HCT116 (cell line): Measurements from ENCODE around the gene UBE2E2. TPM values are rescaled to one million over a fixed set of nuclear protein-coding genes. Genes with fewer than 3 reads are reported as not detected.

Source experiments
- ATAC-seq: fragments of 200-7000 bp; cut with Tn5 transposase; 2 replicates; pipeline ENCODE4 v1.9.1; 2020; ENCODE audit warnings: mild to moderate bottlenecking, moderate library complexity
- BruUV-seq: library from RNA; stranded (reverse); fragments of 400-500 nt; replicated peaks from 2 replicates; lab custom pipeline; 2021; lab: Mats Ljungman, UMichigan
- CTCF ChIA-PET: fragments of 300-600 bp; sonication (Branson Sonifier 250); formaldehyde crosslinking; loops from one replicate; lab custom pipeline; 2021; ENCODE audit warnings: antibody characterized with exemption; lab: Charles Lee
- POLR2A ChIA-PET: fragments of 300-600, 350-600 bp; sonication (Branson Sonifier 250); formaldehyde crosslinking; loops from one replicate; lab custom pipeline; 2021; ENCODE audit warnings: antibody characterized with exemption; lab: Charles Lee
- RAD21 ChIA-PET, 2 experiments: fragments of 300-600 bp; sonication (Branson Sonifier 250); formaldehyde crosslinking; loops; one replicate each; lab custom pipeline; 2023; ENCODE audit warnings: low total read pairs in 2 of 2; ENCODE audit not compliant: uncharacterized antibody in 2 of 2, unreplicated experiment in 2 of 2, low non-redundant PET in 1 of 2; lab: Charles Lee
- DNase-seq: peaks from one replicate; pipeline ENCODE4 v3.0.0-alpha.2; 2010; ENCODE audit warnings: low read depth, low spot score
- H2AFZ ChIP-seq: fragments of 200-600 bp; shearing (Covaris generic), sonication (generic); 2 replicates; pipeline ENCODE4 v1.6.1; 2017; ENCODE audit warnings: low read depth, mixed run types, mixed read lengths, antibody characterized with exemption, low read length; ENCODE audit not compliant: poor library complexity, severe bottlenecking
- H3K27ac ChIP-seq: 2 replicates; pipeline ENCODE4 v1.5.1; 2012; ENCODE audit warnings: low read depth, low read length
- H3K27me3 ChIP-seq: fragments of 200-600 bp; sonication (generic); 2 replicates; pipeline ENCODE4 v1.6.1; 2016; ENCODE audit warnings: mixed run types, low read length, mixed read lengths; ENCODE audit not compliant: insufficient read depth
- H3K36me3 ChIP-seq, 2 experiments: fragments of 200-500 bp in 1 of 2; fragments of 200-600 bp in 1 of 2; sonication (Bioruptor generic) in 1 of 2; sonication (generic) in 1 of 2; 2 replicates each; pipeline versions ENCODE4 v1.5.1 to v1.6.1; 2014 to 2016; ENCODE audit warnings: low read length in 2 of 2, inconsistent platforms in 1 of 2, mixed read lengths in 1 of 2, mixed run types in 1 of 2; ENCODE audit not compliant: insufficient read depth in 2 of 2, control insufficient read depth in 1 of 2
- H3K4me1 ChIP-seq, 2 experiments: fragments of 200-600 bp in 1 of 2; sonication (generic) in 1 of 2; 2 replicates each; pipeline versions ENCODE4 v1.5.1 to v1.6.1; 2012 to 2017; ENCODE audit warnings: low read length in 2 of 2, inconsistent platforms in 1 of 2, mild to moderate bottlenecking in 1 of 2, mixed read lengths in 1 of 2, mixed run types in 1 of 2, moderate library complexity in 1 of 2; ENCODE audit not compliant: insufficient read depth in 2 of 2, control insufficient read depth in 1 of 2
- H3K4me2 ChIP-seq: fragments of 200-600 bp; sonication (generic); 2 replicates; pipeline ENCODE4 v1.6.1; 2017; ENCODE audit warnings: mixed run types, low read length, mixed read lengths
- H3K4me3 ChIP-seq, 2 experiments: fragments of 200-600 bp in 1 of 2; sonication (generic) in 1 of 2; replicated peaks in 1 of 2; 2 replicates each; pipeline ENCODE4 v1.5.1; 2011 to 2016; ENCODE audit warnings: low read length in 2 of 2, control low read depth in 1 of 2, low read depth in 1 of 2, mild to moderate bottlenecking in 1 of 2, mixed read lengths in 1 of 2, mixed run types in 1 of 2
- H3K79me2 ChIP-seq: fragments of 200-600 bp; sonication (generic); 2 replicates; pipeline ENCODE4 v1.6.1; 2017; ENCODE audit warnings: mild to moderate bottlenecking, mixed run types, low read length, moderate library complexity, mixed read lengths; ENCODE audit not compliant: insufficient read depth
- H3K9ac ChIP-seq: fragments of 200-600 bp; sonication (generic); 2 replicates; pipeline ENCODE4 v1.6.1; 2016; ENCODE audit warnings: low read length, mixed read lengths
- H3K9me2 ChIP-seq: fragments of 200-600 bp; sonication (generic), shearing (Covaris generic); 2 replicates; pipeline ENCODE4 v1.6.1; 2017; ENCODE audit warnings: mixed run types, mild to moderate bottlenecking, moderate library complexity; ENCODE audit not compliant: insufficient read depth
- H3K9me3 ChIP-seq, 2 experiments: fragments of 200-500 bp in 1 of 2; fragments of 200-600 bp in 1 of 2; sonication (Bioruptor generic) in 1 of 2; sonication (generic) in 1 of 2; 2 replicates each; pipeline ENCODE4 v1.6.1; 2014 to 2017; ENCODE audit warnings: low read length in 2 of 2, mixed read lengths in 2 of 2, inconsistent platforms in 1 of 2, low read depth in 1 of 2, mild to moderate bottlenecking in 1 of 2, mixed run types in 1 of 2, moderate library complexity in 1 of 2; ENCODE audit not compliant: control insufficient read depth in 1 of 2, insufficient read depth in 1 of 2
- H4K20me1 ChIP-seq: fragments of 200-600 bp; sonication (generic), shearing (Covaris generic); 2 replicates; pipeline ENCODE4 v1.6.1; 2017; ENCODE audit warnings: mixed run types, mild to moderate bottlenecking, moderate library complexity; ENCODE audit not compliant: insufficient read depth
- EZH2 ChIP-seq: fragments of 200-600 bp; sonication (generic); IDR thresholded peaks from 2 replicates; pipeline ENCODE4 v1.6.1; 2017; ENCODE audit warnings: antibody characterized with exemption, mixed run types
- FOSL1 ChIP-seq: IDR thresholded peaks from 2 replicates; pipeline ENCODE4 v1.6.1; 2012; ENCODE audit warnings: low read depth
- POLR2A ChIP-seq: IDR thresholded peaks from 2 replicates; pipeline ENCODE4 v1.7.0; 2011; ENCODE audit warnings: borderline replicate concordance; ENCODE audit not compliant: insufficient read depth, insufficient read length; ENCODE audit errors: extremely low read depth
- RAD21 ChIP-seq: IDR thresholded peaks from 2 replicates; pipeline ENCODE4 v1.6.1; 2012; ENCODE audit warnings: low read depth, mild to moderate bottlenecking
- SP1 ChIP-seq: IDR thresholded peaks from 2 replicates; pipeline ENCODE4 v1.6.1; 2012; ENCODE audit warnings: low read depth
- TCF7L2 ChIP-seq: IDR thresholded peaks from 2 replicates; pipeline ENCODE4 v1.7.0; 2011; ENCODE audit warnings: borderline replicate concordance, inconsistent platforms; ENCODE audit not compliant: insufficient read depth, insufficient read length; ENCODE audit errors: extremely low read depth
- YY1 ChIP-seq: IDR thresholded peaks from 2 replicates; pipeline ENCODE4 v1.6.1; 2011; ENCODE audit warnings: low read length, low read depth, moderate library complexity, mild to moderate bottlenecking; ENCODE audit not compliant: insufficient replicate concordance; ENCODE audit errors: extremely low read depth
- ZFX ChIP-seq: fragments of 450-650 bp; IDR thresholded peaks from 2 replicates; pipeline ENCODE4 v1.6.1; 2017
- ZNF274 ChIP-seq: fragments of 200-500 bp; sonication (Bioruptor generic); IDR thresholded peaks from 2 replicates; pipeline ENCODE4 v1.6.1; 2014; ENCODE audit warnings: mild to moderate bottlenecking, low read depth, low read length, inconsistent platforms
- intact Hi-C: fragments of 100-400 bp; cut with micrococcal nuclease; formaldehyde crosslinking; loops from 2 replicates; pipeline ENCODE4 v1.10.0; 2022
- total RNA-seq: library from RNA; stranded (reverse); gene quantifications from one replicate; pipeline ENCODE4 v1.2.1, GENCODE V29; 2021; ENCODE audit not compliant: unreplicated experiment

The UBE2E2 gene
- total RNA-seq, 1 experiment from 2014 or later, result 21.4 TPM

DNA sequence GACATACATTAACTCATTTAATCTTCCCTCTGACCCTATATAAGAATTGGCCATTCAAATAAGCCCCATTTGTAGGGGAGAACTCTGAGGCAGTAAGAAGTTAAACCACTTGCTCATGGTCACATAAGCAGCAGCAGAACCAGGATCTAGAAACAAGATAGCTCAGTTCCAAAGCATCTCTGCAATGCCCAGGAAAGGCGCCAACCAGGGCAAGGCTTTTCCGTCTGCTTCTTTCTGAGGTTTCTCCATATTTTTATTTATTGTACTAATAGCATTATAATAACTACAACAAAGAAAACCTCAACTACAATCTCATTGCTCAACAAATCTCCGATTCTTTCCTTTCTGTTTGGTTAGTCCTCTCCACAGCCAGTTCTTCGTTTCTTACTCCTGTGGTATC is 4.3 kb upstream of the UBE2E2 start:
- no peaks in the 10 kb centered on the region for H3K36me3 ChIP-seq
- no peaks in the 10 kb centered on the region for H4K20me1 ChIP-seq
- no peak overlapping the region for H3K4me3 ChIP-seq
- H3K27ac ChIP-seq, result no peak overlapping the region
- intact Hi-C loops, result no loop called here
- H3K79me2 ChIP-seq, result no peaks in the 10 kb centered on the region
- no peak overlapping the region for H2AFZ ChIP-seq
- no TSS peak for BruUV-seq
- no peak for DNase-seq
- H3K4me2 ChIP-seq, result no peak overlapping the region
- peaks cover 46% of the 10 kb centered on the region for H3K27me3 ChIP-seq
- ChIA-PET CTCF (no interaction called here), RAD21 (no interaction called here), POLR2A (no interaction called here)
- no peak overlapping the region for H3K9ac ChIP-seq
- no peaks in the 10 kb centered on the region for H3K9me3 ChIP-seq
- ATAC-seq, result no peak
- H3K4me1 ChIP-seq, result no peaks in the 10 kb centered on the region; a peak in 1 of 4 replicates
- no peak for TF ChIP-seq EZH2
- TF ChIP-seq ZNF274, result no peak
- TF ChIP-seq SP1, result no peak
- H3K9me2 ChIP-seq, result no peaks in the 10 kb centered on the region

DNA sequence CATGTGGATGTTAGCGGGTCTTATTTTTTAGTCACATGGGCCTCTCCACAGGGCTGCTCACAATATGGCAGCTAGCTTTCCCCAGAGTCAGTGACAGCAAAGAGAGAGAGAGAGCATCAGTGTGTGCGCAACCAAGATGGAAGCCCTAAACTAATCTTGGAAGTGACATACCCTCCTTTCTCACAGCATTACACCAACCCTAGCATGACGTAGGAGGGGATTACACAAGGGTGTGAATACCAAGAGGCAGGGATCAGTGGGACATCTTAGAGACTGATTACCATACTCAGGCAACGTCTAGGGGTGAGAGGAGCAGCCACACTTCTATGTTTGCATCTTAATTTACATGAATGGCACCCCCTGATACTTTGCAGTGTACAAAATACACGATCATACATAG is 3.5 kb upstream of the UBE2E2 start:
- H3K4me3 ChIP-seq, result no peak overlapping the region
- no peak overlapping the region for H3K4me2 ChIP-seq
- H3K9me3 ChIP-seq, result no peaks in the 10 kb centered on the region
- peaks cover 40% of the 10 kb centered on the region for H3K27me3 ChIP-seq
- ChIA-PET POLR2A (no interaction called here), CTCF (no interaction called here), RAD21 (interaction anchor here in 1 of 2 experiments (0.6 kb wide), 1 partner anchor 641 kb away, joined by 3 read pairs; no protein-coding TSS in a partner anchor)
- no peaks in the 10 kb centered on the region for H4K20me1 ChIP-seq
- H3K27ac ChIP-seq, result no peak overlapping the region
- TF ChIP-seq ZNF274, result no peak
- TF ChIP-seq POLR2A, result no peak
- no peak for TF ChIP-seq RAD21
- TF ChIP-seq FOSL1, result no peak
- TF ChIP-seq YY1, result no peak
- TF ChIP-seq ZFX, result no peak
- no peak for TF ChIP-seq TCF7L2
- H3K9me2 ChIP-seq, result no peaks in the 10 kb centered on the region
- H3K36me3 ChIP-seq, result no peaks in the 10 kb centered on the region
- intact Hi-C loops, result no loop called here
- ATAC-seq, result no peak
- no peaks in the 10 kb centered on the region; a peak in 2 of 4 replicates for H3K4me1 ChIP-seq
- no peak for DNase-seq
- H3K79me2 ChIP-seq, result peaks cover 6% of the 10 kb centered on the region
- BruUV-seq, result no TSS peak
- no peak overlapping the region for H3K9ac ChIP-seq
- no peak overlapping the region for H2AFZ ChIP-seq
